ENCODE results near the gene PRKG1. TPM values are rescaled to one million over a fixed set of nuclear protein-coding genes. Genes with fewer than 3 reads are reported as not detected.

Gene PRKG1
- total RNA-seq, 1 donor from 2014 or later: 4.6 TPM

GRCh38 chr10:51188866-51189265 is 114.6 kb downstream of the PRKG1 start:
- H3K36me3 Mint-ChIP-seq (ENCODE audit: insufficient read depth): no peaks in the 10 kb centered on the region
- no peaks in the 10 kb centered on the region for H3K9me3 Mint-ChIP-seq (ENCODE audit: low read depth)
- H3K4me1 Mint-ChIP-seq (ENCODE audit: low read depth): no peaks in the 10 kb centered on the region
- DNase-seq (ENCODE audit: low spot score, unreplicated experiment): no peak
- no peak overlapping the region for H3K4me3 Mint-ChIP-seq (ENCODE audit: low read depth)
- H3K27me3 Mint-ChIP-seq: no peaks in the 10 kb centered on the region
- H3K27ac Mint-ChIP-seq: no peak overlapping the region
- no peak for TF ChIP-seq CTCF (IDR thresholded peaks at IDR 0.05; ENCODE audit: unreplicated experiment)

- Mint-ChIP-seq H3K9me3 (ENCODE audit: low read depth) (no peaks in the 10 kb centered on the region), H3K4me1 (ENCODE audit: low read depth) (no peaks in the 10 kb centered on the region), H3K27ac (no peak overlapping the region), H3K27me3 (no peaks in the 10 kb centered on the region), H3K4me3 (ENCODE audit: low read depth) (no peak overlapping the region), H3K36me3 (ENCODE audit: insufficient read depth) (no peaks in the 10 kb centered on the region)
- no peak for DNase-seq (ENCODE audit: low spot score, unreplicated experiment)
- no peak for TF ChIP-seq CTCF (IDR thresholded peaks at IDR 0.05; ENCODE audit: unreplicated experiment)
Observed at GRCh38 chr10:51196508-51197175, 122.4 kb downstream of the PRKG1 start.

GRCh38 chr10:51198170-51198569 is 123.9 kb downstream of the PRKG1 start:
- no peak overlapping the region for H3K4me3 Mint-ChIP-seq (ENCODE audit: low read depth)
- H3K9me3 Mint-ChIP-seq (ENCODE audit: low read depth): no peaks in the 10 kb centered on the region
- H3K4me1 Mint-ChIP-seq (ENCODE audit: low read depth): no peaks in the 10 kb centered on the region
- no peaks in the 10 kb centered on the region for H3K36me3 Mint-ChIP-seq (ENCODE audit: insufficient read depth)
- DNase-seq (ENCODE audit: low spot score, unreplicated experiment): no peak
- H3K27ac Mint-ChIP-seq: no peak overlapping the region
- no peak for TF ChIP-seq CTCF (IDR thresholded peaks at IDR 0.05; ENCODE audit: unreplicated experiment)
- H3K27me3 Mint-ChIP-seq: no peaks in the 10 kb centered on the region

- no peak for TF ChIP-seq CTCF (IDR thresholded peaks at IDR 0.05; ENCODE audit: unreplicated experiment)
- no peaks in the 10 kb centered on the region for H3K9me3 Mint-ChIP-seq (ENCODE audit: low read depth)
- H3K4me3 Mint-ChIP-seq (ENCODE audit: low read depth): no peak overlapping the region
- no peaks in the 10 kb centered on the region for H3K36me3 Mint-ChIP-seq (ENCODE audit: insufficient read depth)
- no peak overlapping the region for H3K27ac Mint-ChIP-seq
- H3K4me1 Mint-ChIP-seq (ENCODE audit: low read depth): no peaks in the 10 kb centered on the region
- DNase-seq (ENCODE audit: low spot score, unreplicated experiment): no peak
- H3K27me3 Mint-ChIP-seq: no peaks in the 10 kb centered on the region
Observed at GRCh38 chr10:51201947-51202346, 127.7 kb downstream of the PRKG1 start.

GRCh38 chr10:51203359-51203758 is 129.1 kb downstream of the PRKG1 start:
- H3K36me3 Mint-ChIP-seq (ENCODE audit: insufficient read depth): no peaks in the 10 kb centered on the region
- H3K4me3 Mint-ChIP-seq (ENCODE audit: low read depth): no peak overlapping the region
- no peak for TF ChIP-seq CTCF (IDR thresholded peaks at IDR 0.05; ENCODE audit: unreplicated experiment)
- no peak overlapping the region for H3K27ac Mint-ChIP-seq
- DNase-seq (ENCODE audit: low spot score, unreplicated experiment): no peak
- H3K4me1 Mint-ChIP-seq (ENCODE audit: low read depth): no peaks in the 10 kb centered on the region
- no peaks in the 10 kb centered on the region for H3K27me3 Mint-ChIP-seq
- no peaks in the 10 kb centered on the region for H3K9me3 Mint-ChIP-seq (ENCODE audit: low read depth)

Data from progenitor cell of endocrine pancreas (in vitro differentiated cells).